ENCODE results near the gene EPS15. TPM values are rescaled to one million over a fixed set of nuclear protein-coding genes. Genes with fewer than 3 reads are reported as not detected.

The EPS15 gene
- total and polyA plus RNA-seq, 2 of the 8 experiments (the other 6 are each of a cell fraction or from before 2014, with no cell fraction given): 15.9 to 57.2 TPM

DNA sequence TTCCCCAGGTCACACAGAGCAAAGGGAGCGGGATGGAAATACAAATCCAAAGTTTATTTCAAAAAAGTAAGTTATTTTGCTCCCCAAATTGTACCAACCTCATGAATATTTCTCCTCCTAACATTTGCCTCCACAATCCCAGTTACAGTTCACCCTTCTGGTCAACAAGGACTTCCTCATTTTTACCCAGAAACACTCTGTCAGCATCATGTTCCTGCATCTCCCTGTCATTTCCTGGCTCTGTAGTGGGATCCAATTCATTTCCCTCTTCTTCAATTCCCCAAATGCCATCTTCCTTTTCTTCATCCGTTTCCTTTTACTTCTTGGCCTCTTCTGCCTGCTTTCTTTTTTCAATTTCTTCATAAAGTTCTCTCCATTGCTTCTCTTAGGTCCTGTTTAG, 32.0 kb upstream of the EPS15 start:
- H3K4me3 ChIP-seq (ENCODE audit: extremely low read depth in 1 of 4, insufficient read depth in 2 of 4, low read depth in 3 of 4, low read length in 4 of 4): no peak overlapping the region
- H3K27ac ChIP-seq (ENCODE audit: low read depth, low read length): no peak overlapping the region
- no peak overlapping the region for H3K23ac ChIP-seq (ENCODE audit: insufficient read length)
- H3K79me1 ChIP-seq (ENCODE audit: low read depth, low read length): no peaks in the 10 kb centered on the region
- no peaks in the 10 kb centered on the region for H3K23me2 ChIP-seq (ENCODE audit: low read depth, low read length)
- ChIA-PET CTCF (ENCODE audit: partially characterized antibody) (interaction anchor here (2.1 kb wide), 1 partner anchor 16 kb away, joined by 6 read pairs; no protein-coding TSS in a partner anchor), POLR2A (ENCODE audit: partially characterized antibody) (interaction anchor here (0.7 kb wide), 1 partner anchor 16 kb away, joined by 7 read pairs; no protein-coding TSS in a partner anchor)
- H3K56ac ChIP-seq (replicated peaks; ENCODE audit: insufficient read length, low read depth, low read length): no peak overlapping the region
- no peak overlapping the region for H2BK120ac ChIP-seq (replicated peaks; ENCODE audit: low read depth, low read length)
- H3K18ac ChIP-seq (ENCODE audit: extremely low read depth, low read length): no peak overlapping the region
- no peak overlapping the region for H4K5ac ChIP-seq (ENCODE audit: insufficient read length, low read depth, low read length)
- H2AFZ ChIP-seq (ENCODE audit: low read length): peak overlapping the region; percentile 35; the same call in 1 of the 2 replicates
- H3K4me1 ChIP-seq (replicated peaks in 1 of 4; ENCODE audit: control insufficient read depth in 3 of 4, insufficient read depth in 4 of 4, low read length in 3 of 4): no peaks in the 10 kb centered on the region
- H3K4ac ChIP-seq (replicated peaks; ENCODE audit: insufficient read length, low read depth, low read length): no peak overlapping the region
- no peaks in the 10 kb centered on the region for H3K36me3 ChIP-seq (ENCODE audit: control insufficient read depth in 2 of 4, insufficient read depth in 4 of 4, low read length in 3 of 4)
- H4K20me1 ChIP-seq (replicated peaks in 1 of 2; ENCODE audit: control insufficient read depth in 1 of 2, insufficient read depth in 2 of 2, low read length in 2 of 2): no peaks in the 10 kb centered on the region
- H4K8ac ChIP-seq (ENCODE audit: extremely low read depth, insufficient read depth, low read length): no peak overlapping the region
- no peak overlapping the region for H4K91ac ChIP-seq (replicated peaks; ENCODE audit: insufficient read length, low read length)
- H2BK5ac ChIP-seq (ENCODE audit: low read depth, low read length): no peak overlapping the region
- H2BK15ac ChIP-seq (ENCODE audit: low read length): no peak overlapping the region
- no peak overlapping the region for H2BK20ac ChIP-seq (ENCODE audit: low read length)
- no peak for DNase-seq (ENCODE audit: low read depth in 1 of 2, low spot score in 2 of 2)
- H2BK12ac ChIP-seq (ENCODE audit: low read depth, low read length): no peak overlapping the region
- no peak overlapping the region for H3K14ac ChIP-seq (ENCODE audit: insufficient read length)
- no peaks in the 10 kb centered on the region for H3K9me3 ChIP-seq (ENCODE audit: insufficient read depth in 2 of 2, low read depth in 1 of 2, low read length in 1 of 2)
- WGBS, 2 experiments (ENCODE audit: extremely low coverage in 1 of 2, insufficient coverage in 1 of 2, insufficient read length in 1 of 2, insufficient replicate concordance in 2 of 2, low coverage in 1 of 2, low lambda C conversion rate in 2 of 2, missing lambda C conversion rate in 1 of 2): 81% methylated on average over 2 of the region's 2 CpGs; no CpG with 5 or more reads in 1 of the 2 experiments
- no peaks in the 10 kb centered on the region for H3K79me2 ChIP-seq (ENCODE audit: control insufficient read depth in 1 of 2, insufficient read depth in 2 of 2, low read length in 2 of 2)
- no peak overlapping the region for H3K4me2 ChIP-seq (ENCODE audit: insufficient read depth in 1 of 2, low read depth in 2 of 2, low read length in 2 of 2)
- H2AK5ac ChIP-seq (ENCODE audit: low read depth, low read length): no peak overlapping the region
- H3K27me3 ChIP-seq (replicated peaks in 1 of 4; ENCODE audit: control insufficient read depth in 3 of 4, extremely low read depth in 1 of 4, insufficient read depth in 3 of 4, low read length in 3 of 4): no peaks in the 10 kb centered on the region
- no peak overlapping the region for H3K9ac ChIP-seq (replicated peaks in 1 of 4; ENCODE audit: extremely low read depth in 1 of 4, low read depth in 3 of 4, low read length in 3 of 4)
- FAIRE-seq: no peak
- no peak for TF ChIP-seq CTBP2 (IDR thresholded peaks at IDR 0.05; ENCODE audit: borderline replicate concordance, insufficient read depth, insufficient read length, low read length)
- no peak for TF ChIP-seq KDM1A (IDR thresholded peaks at IDR 0.05; ENCODE audit: borderline replicate concordance, low read length)
- no peak for TF ChIP-seq SAP30 (IDR thresholded peaks at IDR 0.05; ENCODE audit: insufficient read depth, insufficient replicate concordance, low read length)
- TF ChIP-seq SP4 (IDR thresholded peaks at IDR 0.05; ENCODE audit: low read length): no peak
- TF ChIP-seq, protein P1, sequence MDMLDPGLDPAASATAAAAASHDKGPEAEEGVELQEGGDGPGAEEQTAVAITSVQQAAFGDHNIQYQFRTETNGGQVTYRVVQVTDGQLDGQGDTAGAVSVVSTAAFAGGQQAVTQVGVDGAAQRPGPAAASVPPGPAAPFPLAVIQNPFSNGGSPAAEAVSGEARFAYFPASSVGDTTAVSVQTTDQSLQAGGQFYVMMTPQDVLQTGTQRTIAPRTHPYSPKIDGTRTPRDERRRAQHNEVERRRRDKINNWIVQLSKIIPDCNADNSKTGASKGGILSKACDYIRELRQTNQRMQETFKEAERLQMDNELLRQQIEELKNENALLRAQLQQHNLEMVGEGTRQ (IDR thresholded peaks at IDR 0.05; ENCODE audit: low read length): no peak
- TF ChIP-seq CBX5 (IDR thresholded peaks at IDR 0.05; ENCODE audit: low read depth, low read length): no peak
- TF ChIP-seq CEBPB (IDR thresholded peaks at IDR 0.05; ENCODE audit: low read depth, low read length): no peak
- no peak for TF ChIP-seq PHF8 (conservative IDR thresholded peaks at IDR 0.05; ENCODE audit: low read depth, low read length)
- TF ChIP-seq, protein P2, sequence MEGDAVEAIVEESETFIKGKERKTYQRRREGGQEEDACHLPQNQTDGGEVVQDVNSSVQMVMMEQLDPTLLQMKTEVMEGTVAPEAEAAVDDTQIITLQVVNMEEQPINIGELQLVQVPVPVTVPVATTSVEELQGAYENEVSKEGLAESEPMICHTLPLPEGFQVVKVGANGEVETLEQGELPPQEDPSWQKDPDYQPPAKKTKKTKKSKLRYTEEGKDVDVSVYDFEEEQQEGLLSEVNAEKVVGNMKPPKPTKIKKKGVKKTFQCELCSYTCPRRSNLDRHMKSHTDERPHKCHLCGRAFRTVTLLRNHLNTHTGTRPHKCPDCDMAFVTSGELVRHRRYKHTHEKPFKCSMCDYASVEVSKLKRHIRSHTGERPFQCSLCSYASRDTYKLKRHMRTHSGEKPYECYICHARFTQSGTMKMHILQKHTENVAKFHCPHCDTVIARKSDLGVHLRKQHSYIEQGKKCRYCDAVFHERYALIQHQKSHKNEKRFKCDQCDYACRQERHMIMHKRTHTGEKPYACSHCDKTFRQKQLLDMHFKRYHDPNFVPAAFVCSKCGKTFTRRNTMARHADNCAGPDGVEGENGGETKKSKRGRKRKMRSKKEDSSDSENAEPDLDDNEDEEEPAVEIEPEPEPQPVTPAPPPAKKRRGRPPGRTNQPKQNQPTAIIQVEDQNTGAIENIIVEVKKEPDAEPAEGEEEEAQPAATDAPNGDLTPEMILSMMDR (IDR thresholded peaks at IDR 0.05; ENCODE audit: control extremely low read depth in 1 of 3, insufficient read depth in 1 of 3, low read depth in 1 of 3, low read length in 3 of 3): no peak
- TF ChIP-seq GTF2F1 (IDR thresholded peaks at IDR 0.05; ENCODE audit: borderline replicate concordance, low read depth, low read length): no peak

Measured in H1 (cell line).